Body of pancreas (tissue), 4 donors: ENCODE data around the gene ADGRL3. TPM values are rescaled to one million over a fixed set of nuclear protein-coding genes. Genes with fewer than 3 reads are reported as not detected.
"Not testable (repeated sequence)": the region's sequence is repeated elsewhere in the genome, so short reads cannot be mapped to it uniquely, and the experiment has no call there.

Experiments
- ATAC-seq: fragments of 150-250 bp; one replicate; pipeline ENCODE4 v1.9.1; 2016
- DNase-seq, 4 donors: peaks; one replicate each; pipeline ENCODE4 v3.0.0-alpha.2; 2019
- H3K27ac ChIP-seq, 4 donors: fragments of 200-600 bp; sonication (generic); 1 replicate in 3 of 4; 2 replicates in 1 of 4; pipeline versions ENCODE4 v1.5.1 to v1.6.1; 2016 to 2019; ENCODE audit warnings: mild to moderate bottlenecking in 1 of 4, mixed read lengths in 1 of 4, moderate library complexity in 1 of 4
- H3K27me3 ChIP-seq, 2 donors: fragments of 200-600 bp; sonication (generic); one replicate each; pipeline ENCODE4 v1.6.0; 2016; ENCODE audit warnings: mild to moderate bottlenecking in 1 of 2
- H3K36me3 ChIP-seq, 2 donors: fragments of 200-600 bp; sonication (generic); replicated peaks in 1 of 2; 2 replicates each; pipeline ENCODE4 v1.5.1; 2016; ENCODE audit warnings: low read depth in 2 of 2; ENCODE audit not compliant: insufficient read depth in 1 of 2
- H3K4me1 ChIP-seq: fragments of 200-600 bp; sonication (generic); one replicate; pipeline ENCODE4 v1.6.0; 2016
- H3K4me3 ChIP-seq, 2 donors: fragments of 200-600 bp; sonication (generic); 1 replicate in 1 of 2; 2 replicates in 1 of 2; pipeline ENCODE4 v1.5.1; 2016 to 2019
- H3K9me3 ChIP-seq, 3 donors: fragments of 200-600 bp; sonication (generic); 1 replicate in 2 of 3; 2 replicates in 1 of 3; pipeline ENCODE4 v1.5.1; 2016
- POLR2A ChIP-seq, 3 donors: fragments of 450-650 bp; IDR thresholded peaks; one replicate each; pipeline ENCODE4 v1.6.1; 2016; ENCODE audit warnings: antibody characterized with exemption in 3 of 3, mild to moderate bottlenecking in 2 of 3
- WGBS, 2 donors: methylation state at CpG; one replicate each; pipeline ENCODE4 v1.1.5; 2017; 5-methylcytosine and 5-hydroxymethylcytosine counted together
- intact Hi-C: fragments of 100-400 bp; cut with DNase I; formaldehyde crosslinking; loops from one replicate; pipeline ENCODE4 v1.15.1; 2023
- total RNA-seq, 2 donors: library from RNA; depleted of rRNA; stranded (reverse); fragments of >200 nt; gene quantifications; one replicate each; pipeline ENCODE4 v1.1.0, GENCODE V29; 2016
- TF ChIP-seq, protein P1 (sequence below), 7 experiments: fragments of 450-650 bp in 4 of 7; fragments of 200-600 bp in 3 of 7; sonication (generic) in 3 of 7; IDR thresholded peaks; one replicate each; pipeline ENCODE4 v1.5.1; 2016 to 2019; ENCODE audit warnings: antibody characterized with exemption in 7 of 7

ADGRL3 gene
- total RNA-seq, 2 donors from 2014 or later: 0.33 to 1.0 TPM

DNA sequence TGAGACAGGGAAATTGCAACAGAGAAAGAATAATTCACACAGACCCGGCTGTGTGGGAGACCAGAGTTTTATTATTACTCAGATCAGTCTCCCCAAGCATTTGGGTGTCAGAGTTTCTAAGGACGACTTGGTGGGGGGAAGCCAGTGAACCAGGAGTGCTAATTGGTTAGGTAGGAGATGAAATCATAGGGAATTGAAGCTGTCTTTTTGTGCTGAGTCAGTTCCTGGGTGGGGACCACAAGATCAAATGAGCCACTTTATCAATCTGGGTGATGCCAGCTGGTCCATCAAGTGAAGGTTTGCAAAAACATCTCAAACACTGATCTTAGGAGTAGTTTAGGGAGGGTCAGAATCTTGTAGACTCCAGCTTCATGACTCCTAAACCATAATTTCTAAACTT lies 560.7 kb downstream of the ADGRL3 start:
- TF ChIP-seq, protein P1, sequence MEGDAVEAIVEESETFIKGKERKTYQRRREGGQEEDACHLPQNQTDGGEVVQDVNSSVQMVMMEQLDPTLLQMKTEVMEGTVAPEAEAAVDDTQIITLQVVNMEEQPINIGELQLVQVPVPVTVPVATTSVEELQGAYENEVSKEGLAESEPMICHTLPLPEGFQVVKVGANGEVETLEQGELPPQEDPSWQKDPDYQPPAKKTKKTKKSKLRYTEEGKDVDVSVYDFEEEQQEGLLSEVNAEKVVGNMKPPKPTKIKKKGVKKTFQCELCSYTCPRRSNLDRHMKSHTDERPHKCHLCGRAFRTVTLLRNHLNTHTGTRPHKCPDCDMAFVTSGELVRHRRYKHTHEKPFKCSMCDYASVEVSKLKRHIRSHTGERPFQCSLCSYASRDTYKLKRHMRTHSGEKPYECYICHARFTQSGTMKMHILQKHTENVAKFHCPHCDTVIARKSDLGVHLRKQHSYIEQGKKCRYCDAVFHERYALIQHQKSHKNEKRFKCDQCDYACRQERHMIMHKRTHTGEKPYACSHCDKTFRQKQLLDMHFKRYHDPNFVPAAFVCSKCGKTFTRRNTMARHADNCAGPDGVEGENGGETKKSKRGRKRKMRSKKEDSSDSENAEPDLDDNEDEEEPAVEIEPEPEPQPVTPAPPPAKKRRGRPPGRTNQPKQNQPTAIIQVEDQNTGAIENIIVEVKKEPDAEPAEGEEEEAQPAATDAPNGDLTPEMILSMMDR (IDR thresholded peaks at IDR 0.05): no peak
- no peak for TF ChIP-seq POLR2A (IDR thresholded peaks at IDR 0.05)
- H3K4me3 ChIP-seq: no peak overlapping the region
- H3K27me3 ChIP-seq: no peaks in the 10 kb centered on the region
- DNase-seq: no peak
- ATAC-seq: no peak
- no peak overlapping the region for H3K27ac ChIP-seq
- no peaks in the 10 kb centered on the region for H3K36me3 ChIP-seq
- H3K9me3 ChIP-seq: peaks cover 0 to 10% (median 0%) of the 10 kb centered on the region in 3 donors
- no peaks in the 10 kb centered on the region for H3K4me1 ChIP-seq
- intact Hi-C loops: no loop called here
- 57 to 58% methylated on average over 2 of the region's 2 CpGs for WGBS, 2 donors

DNA sequence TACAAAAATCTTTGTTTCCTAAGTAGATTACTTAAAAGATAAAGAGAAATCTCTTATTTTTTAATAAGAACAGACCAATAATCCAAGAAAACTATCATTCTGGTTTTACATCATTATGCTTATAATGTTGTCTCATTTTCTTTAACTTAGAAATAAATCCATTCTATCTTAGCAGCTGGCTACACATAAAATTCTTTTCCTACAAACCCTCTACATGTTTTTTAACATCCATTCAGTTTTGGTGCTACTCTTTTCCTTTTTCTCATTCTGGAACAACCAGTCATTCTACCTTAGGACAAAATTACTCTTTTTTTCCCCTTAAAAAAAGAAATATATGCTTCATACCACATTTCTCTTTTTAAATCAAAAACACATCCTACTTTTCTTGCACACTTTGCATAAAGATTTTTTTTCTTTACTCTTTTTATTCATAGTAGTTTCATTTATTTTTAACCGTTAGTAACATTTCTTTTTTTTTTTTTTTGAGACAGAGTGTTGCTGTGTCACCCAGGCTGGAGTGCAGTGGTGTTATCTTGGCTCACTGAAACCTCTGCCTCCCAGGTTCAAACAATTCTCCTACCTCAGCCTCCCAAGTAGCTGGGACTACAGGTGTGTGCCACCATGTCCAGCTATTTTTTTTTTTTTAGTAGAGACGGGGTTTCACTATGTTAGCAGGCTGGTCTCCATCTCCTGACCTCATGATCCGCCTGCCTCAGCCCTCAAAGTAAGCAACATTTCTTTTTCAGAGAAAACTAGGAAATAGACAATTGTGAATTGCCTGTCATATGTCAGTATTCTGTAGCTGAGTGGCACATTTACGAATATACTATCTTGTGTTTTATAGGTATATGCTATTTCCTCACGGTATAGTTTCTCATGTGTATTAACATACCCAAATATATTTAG lies 562.8 kb downstream of the ADGRL3 start:
- Histone ChIP-seq H3K9me3 (peaks cover 0 to 10% (median 0%) of the 10 kb centered on the region in 3 donors), H3K27ac (no peak overlapping the region), H3K4me3 (no peak overlapping the region), H3K27me3 (no peaks in the 10 kb centered on the region), H3K4me1 (no peaks in the 10 kb centered on the region), H3K36me3 (no peaks in the 10 kb centered on the region)
- DNase-seq (no peak), ATAC-seq (no peak)
- 54 to 69% methylated on average over 5 of the region's 5 CpGs for WGBS, 2 donors
- intact Hi-C loops: no loop called here
- TF ChIP-seq, protein P1 (IDR thresholded peaks at IDR 0.05): no peak
- TF ChIP-seq POLR2A (IDR thresholded peaks at IDR 0.05): no peak

DNA sequence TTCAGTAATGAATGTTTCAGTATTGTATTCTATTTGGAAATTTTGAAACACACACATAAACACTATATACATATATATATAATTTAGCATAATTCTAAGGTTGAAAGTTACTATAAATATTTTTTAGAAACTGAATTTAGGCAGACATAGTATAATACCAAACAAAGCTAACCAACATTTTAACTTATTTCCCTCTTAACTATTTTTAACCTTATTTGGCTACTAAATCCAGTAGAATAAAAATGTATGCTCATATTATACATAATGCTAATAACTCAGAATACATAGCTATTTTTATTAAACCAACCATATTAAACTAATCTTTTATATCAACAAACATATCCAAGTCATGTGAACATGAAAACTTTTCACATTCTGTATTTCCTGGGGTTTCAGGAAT lies 563.6 kb downstream of the ADGRL3 start:
- no peak for DNase-seq
- H3K4me3 ChIP-seq: no peak overlapping the region
- H3K4me1 ChIP-seq: no peaks in the 10 kb centered on the region
- H3K27me3 ChIP-seq: no peaks in the 10 kb centered on the region
- TF ChIP-seq POLR2A (IDR thresholded peaks at IDR 0.05): no peak
- TF ChIP-seq, protein P1 (IDR thresholded peaks at IDR 0.05): no peak
- intact Hi-C loops: no loop called here
- no peak overlapping the region for H3K27ac ChIP-seq
- peaks cover 0 to 10% (median 0%) of the 10 kb centered on the region in 3 donors for H3K9me3 ChIP-seq
- ATAC-seq: no peak
- H3K36me3 ChIP-seq: no peaks in the 10 kb centered on the region

DNA sequence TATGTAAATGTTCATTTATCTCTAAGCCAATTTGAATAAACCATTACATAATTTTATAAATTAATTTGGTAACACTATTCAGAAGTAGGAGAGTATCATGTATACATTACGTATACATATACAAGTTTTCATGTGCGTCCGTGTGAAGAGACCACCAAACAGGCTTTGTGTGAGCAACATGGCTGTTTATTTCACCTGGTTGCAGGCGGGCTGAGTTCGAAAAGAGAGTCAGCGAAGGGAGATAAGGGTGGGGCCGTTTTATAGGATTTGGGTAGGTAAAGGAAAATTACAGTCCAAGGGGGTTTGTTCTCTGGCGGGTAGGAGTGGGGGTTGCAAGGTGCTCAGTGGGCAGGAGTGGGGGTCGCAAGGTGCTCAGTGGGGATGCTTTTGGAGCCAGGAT lies 564.0 kb downstream of the ADGRL3 start:
- H3K4me3 ChIP-seq, DNase-seq, intact Hi-C loops, H3K36me3 ChIP-seq, H3K27me3 ChIP-seq, H3K9me3 ChIP-seq, H3K27ac ChIP-seq, ATAC-seq, H3K4me1 ChIP-seq: not testable (repeated sequence)
- 59 to 61% methylated on average over 9 of the region's 9 CpGs for WGBS, 2 donors

DNA sequence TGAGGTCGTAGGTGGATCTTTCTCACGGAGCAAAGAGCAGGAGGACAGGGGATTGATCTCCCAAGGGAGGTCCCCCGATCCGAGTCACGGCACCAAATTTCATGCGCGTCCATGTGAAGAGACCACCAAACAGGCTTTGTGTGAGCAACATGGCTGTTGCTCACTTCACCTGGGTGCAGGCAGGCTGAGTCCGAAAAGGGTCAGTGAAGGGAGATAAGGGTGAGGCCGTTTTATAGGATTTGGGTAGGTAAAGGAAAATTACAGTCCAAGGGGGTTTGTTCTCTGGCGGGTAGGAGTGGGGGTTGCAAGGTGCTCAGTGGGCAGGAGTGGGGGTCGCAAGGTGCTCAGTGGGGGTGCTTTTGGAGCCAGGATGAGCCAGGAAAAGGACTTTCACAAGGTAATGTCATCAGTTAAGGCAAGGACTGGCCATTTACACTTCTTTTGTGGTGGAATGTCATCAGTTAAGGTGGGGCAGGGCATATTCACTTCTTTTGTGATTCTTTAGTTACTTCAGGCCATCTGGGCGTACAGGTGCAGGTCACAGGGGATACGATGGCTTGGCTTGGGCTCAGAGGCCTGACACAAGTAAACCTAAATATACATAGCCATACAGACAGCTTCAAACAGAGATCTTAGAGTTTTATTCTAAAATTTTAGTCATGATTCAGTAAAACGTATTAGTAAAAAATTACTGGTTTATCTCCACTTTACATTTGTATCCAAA lies 569.5 kb downstream of the ADGRL3 start:
- H3K36me3 ChIP-seq, H3K27me3 ChIP-seq, intact Hi-C loops, H3K9me3 ChIP-seq, H3K4me1 ChIP-seq, DNase-seq, H3K4me3 ChIP-seq, H3K27ac ChIP-seq, ATAC-seq: not testable (repeated sequence)
- WGBS, 2 donors: 57 to 62% methylated on average over 14 of the region's 14 CpGs
